ENCODE measurements around the gene SENP2.
"Not testable (repeated sequence)": the region's sequence is repeated elsewhere in the genome, so short reads cannot be mapped to it uniquely, and the experiment has no call there.

SENP2 gene

DNA sequence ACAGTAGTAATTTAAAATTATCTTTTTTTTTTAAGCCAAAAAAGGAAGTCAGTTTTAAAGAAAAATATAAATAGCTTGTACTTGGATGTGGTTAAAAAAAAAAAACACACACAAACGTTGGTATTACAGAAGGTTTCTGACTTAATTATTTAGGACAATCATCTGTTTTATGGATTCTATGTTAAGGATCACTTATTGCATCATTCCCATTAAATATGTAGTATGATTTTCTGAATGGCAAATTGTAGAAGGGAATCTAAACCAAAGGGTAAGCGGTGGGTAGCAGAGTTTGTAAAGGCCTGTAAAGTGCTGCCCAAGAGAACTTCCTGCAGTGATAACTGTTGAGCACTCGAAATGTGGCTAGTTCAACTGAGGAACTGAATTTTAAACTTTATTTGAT is 8.0 kb downstream of the SENP2 start:
- no peak for DNase-seq

DNA sequence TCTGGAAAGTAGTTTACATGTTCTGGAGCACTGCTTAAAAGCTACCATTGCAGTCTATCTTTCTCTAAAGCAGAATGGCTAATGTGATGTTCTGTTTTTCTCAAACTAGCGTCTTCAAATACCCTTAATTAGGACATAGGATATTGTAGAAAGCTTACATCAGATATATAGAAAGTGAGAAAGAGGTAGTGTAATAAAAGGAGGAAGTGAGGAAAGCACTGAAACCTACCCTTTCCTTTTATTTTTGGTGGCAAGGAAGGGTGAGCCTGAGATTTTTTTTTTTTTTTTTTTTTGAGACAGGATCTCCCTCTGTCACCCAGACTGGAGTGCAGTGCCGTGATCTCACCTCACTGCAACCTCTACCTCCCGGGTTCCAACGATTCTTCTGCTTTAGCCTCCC is 9.4 kb downstream of the SENP2 start:
- DNase-seq = no peak

DNA sequence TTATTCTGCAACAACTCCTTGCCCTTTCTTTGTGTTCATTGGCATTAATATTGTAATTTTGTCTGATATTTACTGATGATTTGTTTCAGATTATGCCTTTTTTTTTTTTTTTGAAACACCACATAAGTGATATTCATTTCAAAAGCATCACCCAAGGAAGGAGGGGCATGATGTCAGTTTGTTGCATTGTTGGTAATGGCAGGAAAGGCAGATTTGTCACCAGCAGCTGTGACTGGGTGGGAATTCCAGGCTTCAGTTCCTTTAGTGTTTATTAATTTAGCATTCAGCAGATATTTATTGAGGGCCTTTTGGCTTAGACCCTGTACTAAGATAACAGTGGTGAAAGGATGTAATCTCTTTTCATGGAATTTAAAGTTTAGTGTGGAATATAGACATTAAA is 19.5 kb downstream of the SENP2 start:
- DNase-seq = no peak

DNA sequence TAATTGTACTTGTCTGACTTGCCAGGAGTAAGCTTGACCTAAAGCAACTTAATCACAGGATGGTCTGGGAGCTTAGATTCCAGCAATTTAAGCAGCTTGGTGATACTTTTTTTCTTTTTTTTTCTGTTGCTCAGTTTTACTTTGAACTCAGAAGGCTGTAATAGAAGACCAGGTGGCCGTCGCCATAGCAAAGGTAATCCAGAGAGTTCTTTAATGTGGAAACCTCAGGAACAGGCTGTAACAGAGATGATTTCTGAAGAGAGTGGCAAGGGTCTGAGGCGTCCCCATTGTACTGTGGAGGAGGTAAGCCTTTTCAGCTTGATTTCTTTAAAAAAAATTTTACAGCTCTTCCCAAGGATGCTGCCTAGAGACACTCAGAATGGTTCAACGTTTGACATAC is 20.1 kb downstream of the SENP2 start:
- DNase-seq = no peak

DNA sequence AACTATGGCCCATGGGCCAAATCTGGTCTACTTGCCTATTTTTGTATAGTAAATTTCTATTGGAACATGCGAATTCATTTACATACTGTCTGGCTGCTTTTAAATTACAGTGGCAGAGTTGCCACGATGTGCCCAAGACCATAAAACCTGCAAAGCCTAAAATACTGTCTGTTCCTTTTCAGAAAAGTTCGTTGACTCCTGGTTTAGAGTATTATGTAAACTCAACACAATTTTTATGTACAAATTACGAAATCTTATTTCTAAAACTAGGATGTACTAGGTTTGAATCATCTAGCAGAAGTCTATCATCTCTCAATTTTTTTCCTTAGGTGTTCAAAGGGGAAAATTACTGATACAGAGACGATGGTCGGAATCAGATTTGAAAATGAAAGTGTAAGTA is 26.9 kb downstream of the SENP2 start:
- no peak for DNase-seq

DNA sequence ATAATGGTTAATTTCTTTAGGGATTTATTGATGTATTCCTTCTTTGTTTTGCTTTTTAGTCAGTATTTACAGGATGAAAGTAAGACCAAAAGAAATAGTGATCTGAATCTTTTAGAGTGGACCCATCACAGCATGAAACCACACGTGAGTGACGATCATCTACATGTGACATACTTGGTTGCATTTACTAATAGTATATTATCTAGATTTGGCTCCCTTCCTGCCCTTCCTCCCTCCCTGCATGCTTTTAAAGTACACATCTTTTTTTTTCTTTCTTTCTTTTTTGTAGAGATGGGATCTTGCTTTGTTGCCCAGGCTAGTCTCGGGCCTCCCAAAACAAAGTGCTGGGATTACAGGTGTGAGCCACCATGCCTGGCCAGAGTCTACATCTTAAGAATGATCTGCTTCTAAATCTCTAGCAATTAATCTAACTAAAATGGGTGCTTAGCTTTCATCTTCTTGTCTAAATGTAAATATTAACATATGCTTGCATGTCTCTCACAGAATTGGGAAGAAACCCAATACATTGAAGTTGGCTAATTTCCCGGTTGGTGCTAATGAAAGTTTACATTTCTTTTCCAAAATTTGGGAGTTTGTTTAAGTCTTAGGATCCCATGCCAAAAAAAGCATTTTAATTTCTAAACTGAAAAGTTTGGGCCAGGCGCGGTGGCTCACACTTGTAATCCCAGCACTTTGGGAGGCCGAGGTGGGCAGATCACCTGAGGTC is 38.0 kb downstream of the SENP2 start:
- no peak for DNase-seq

DNA sequence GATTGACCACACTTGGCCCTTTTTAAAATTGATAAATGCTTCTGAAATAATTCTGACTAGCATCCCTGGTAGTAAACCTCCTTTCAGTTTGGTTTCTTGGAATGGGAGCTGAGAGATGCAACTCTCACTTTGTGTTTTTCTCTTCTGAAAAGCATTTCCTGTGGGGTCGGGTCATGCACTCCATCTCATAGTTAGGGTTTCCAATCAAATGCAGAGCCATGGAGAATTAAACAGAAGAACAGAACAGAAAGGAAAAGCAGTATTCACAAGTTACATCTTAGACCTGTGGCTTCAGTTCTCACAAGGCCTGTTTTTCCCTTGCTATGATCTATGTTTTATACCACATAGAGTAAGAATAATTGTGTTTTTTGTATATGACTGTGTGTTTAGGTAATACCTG is 39.7 kb downstream of the SENP2 start:
- DNase-seq = no peak

DNA sequence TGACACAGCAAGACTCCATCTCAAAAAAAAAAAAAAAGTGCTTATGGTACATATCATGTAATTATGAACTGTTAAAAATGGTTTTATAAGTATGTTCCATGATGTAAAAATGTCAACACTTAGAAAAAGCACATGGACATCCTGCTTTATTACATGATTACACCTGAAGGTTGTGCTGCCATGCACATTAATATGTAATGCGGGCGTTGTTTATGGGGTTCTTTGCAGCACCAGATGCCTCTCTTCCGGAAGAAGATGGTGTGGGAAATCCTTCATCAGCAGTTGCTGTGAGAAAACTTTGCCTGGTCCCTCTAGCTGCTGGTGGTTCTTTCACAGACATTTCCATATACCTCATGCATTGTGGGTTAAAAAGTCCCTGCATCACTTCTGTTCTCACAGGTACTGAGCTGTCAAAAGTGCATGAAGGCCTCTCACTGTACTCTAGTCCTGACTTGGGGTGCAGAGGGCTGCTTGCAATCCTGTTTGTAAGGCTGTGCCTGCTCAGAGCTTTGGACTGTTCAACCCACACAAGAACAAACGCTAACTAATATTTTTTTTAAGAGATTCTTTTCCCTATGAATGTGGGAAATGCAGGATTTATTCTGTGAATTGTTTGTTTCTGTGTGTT is 43.6 kb downstream of the SENP2 start:
- DNase-seq = no peak

DNA sequence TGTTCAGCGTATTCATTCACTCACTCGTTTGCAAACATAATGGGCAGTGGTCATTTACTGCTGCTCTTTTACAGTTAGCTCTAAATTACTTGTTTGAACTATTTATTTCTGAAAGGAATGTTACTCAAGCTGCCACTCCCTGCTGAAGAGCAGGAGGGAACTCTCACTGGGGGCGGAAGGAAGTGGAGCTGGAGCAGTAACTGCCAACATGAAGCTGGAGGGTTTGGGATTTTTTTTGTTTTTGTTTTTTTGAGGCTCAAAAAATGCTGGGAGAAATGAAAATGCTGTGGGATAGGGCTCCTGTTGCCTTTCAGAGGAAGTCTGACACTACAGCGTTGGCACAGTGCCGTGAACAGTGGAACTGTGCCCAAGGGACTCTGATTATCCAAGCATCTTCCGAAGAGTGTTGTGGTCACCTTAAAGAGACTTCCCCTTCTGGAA is 44.1 kb downstream of the SENP2 start:
- DNase-seq = peak; percentile 31

DNA sequence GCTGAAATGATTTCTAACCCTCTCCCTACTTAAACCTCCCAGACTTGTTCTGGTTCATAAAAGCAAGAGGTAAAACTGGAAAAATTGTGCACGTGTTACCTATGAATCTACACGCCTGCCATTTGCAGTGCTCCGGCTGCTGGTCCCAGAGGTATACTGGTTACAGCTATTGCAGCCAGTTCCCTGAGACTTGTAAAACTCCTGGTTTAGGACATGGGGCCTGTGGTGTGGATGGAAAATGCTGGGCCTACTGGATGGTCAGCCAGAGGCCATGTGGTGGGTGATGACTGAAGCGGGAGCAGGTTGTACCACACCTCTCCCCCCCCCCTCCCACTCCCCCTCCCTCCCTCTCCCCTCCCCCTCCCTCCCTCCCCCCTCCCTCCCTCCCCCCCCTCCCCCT is 45.0 kb downstream of the SENP2 start:
- DNase-seq = no peak

DNA sequence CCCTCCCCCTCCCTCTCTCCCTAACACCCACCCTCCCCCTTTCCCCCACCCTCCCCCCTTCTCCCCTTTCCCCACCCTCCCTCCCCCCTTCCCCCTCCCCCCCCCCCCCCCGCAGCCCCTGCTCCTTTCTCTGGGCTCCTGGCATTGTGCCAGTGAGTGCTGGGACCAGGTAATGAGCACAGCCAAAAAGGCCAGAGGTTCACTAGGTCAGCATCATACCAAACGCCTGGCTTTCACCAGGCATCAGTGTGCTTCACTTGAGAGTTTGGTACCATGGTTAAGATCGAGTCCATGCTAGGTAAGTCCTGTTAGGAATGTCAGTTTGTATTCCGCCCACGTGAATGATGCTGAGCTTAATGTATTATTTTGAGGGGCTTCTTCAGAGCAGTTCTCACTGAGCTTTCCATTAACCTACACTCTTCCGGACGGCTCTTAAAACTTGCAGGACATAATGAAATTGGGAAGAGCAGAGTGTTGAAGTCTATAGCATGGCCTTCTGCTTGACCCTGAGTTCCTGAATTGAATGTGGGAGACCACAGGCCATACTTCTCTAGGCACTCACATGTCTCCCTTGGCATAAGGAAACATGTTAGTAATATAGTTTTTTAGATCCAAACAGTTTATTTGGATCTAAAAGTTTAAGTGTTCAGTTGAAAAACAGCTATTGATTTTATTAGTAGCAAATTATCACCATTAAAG is 45.6 kb downstream of the SENP2 start:
- no peak for DNase-seq

DNA sequence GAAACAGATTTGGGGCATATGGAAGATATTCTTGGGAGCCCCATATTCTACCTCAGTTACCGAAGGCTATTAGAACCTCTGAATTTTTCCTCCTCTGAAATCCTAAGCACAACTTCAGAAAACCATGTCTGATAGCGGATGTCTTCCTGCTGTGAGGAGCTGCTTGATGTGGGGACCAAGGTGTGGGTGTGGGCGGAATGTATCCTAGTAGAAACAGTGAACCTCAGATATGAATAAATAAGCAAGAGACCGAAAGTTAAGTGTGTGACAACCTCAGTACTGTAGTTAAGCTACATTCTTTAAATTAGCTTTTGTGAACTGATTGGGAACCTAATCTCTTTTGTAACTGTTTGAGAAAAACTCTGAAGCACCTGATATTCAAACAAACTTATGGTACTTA is 46.9 kb downstream of the SENP2 start:
- DNase-seq = no peak

DNA sequence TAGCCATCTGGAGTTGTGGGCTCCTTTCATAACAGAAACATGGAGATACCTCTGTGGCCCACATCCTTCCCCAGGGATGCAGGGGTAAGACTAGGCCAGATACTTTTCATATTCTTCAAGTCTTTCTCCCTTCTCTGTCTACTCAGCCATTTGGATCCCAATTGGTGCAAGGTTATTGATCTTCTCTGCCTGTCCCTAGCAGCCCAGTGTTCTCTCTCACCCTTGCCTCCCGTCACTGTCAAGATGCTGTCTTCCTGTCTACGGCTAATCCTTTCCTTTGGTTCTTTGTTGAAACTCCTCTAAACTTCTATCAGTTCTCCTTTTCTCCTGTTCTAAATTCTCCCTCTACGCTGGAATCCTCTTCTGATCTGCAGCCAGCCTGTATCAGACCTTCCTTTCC is 51.3 kb downstream of the SENP2 start:
- DNase-seq = no peak

DNA sequence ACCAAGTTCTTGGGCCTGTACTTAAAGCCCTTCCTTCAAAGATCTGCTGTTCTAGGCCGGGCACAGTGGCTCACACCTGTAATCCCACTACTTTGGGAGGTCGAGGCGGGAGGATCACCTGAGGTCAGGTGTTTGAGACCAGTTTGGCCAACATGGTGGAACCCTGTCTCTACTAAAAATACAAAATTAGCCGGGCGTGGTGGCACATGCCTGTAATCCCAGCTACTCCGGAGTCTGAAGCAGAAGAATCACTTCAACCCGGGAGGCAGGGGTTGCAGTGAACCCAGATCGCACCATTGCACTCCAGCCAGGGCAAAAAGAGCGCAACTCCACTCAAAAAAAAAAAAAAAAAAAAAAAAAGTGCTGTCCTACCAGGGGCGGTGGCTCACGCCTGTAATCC is 52.6 kb downstream of the SENP2 start:
- DNase-seq = not testable (repeated sequence)

DNA sequence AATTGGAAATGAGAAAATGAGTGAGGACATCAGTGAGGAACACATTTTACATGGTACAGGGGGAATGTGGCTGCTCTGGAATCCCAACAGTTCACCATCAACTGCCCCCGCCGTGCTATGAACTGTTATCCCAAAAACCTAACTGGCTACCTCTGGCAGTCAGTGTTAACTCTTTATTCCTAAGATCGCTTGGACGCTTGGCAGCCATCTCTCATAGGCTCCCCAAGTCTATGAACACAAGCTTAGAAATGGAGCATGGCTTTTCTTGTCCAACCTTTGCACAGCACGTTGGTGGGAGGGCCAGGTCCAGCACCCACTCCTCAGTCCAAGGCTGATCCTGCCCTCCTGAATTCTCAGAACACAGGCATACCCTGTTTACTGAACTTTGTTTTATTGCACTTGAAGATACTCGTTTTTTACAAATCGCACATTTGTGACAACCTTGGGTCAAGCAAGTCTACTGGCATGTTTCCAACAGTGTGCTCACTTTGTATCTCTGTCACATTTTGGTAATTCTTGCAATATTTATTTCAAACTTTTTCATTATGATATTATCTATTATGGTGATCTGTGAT is 53.6 kb downstream of the SENP2 start:
- DNase-seq = no peak

DNA sequence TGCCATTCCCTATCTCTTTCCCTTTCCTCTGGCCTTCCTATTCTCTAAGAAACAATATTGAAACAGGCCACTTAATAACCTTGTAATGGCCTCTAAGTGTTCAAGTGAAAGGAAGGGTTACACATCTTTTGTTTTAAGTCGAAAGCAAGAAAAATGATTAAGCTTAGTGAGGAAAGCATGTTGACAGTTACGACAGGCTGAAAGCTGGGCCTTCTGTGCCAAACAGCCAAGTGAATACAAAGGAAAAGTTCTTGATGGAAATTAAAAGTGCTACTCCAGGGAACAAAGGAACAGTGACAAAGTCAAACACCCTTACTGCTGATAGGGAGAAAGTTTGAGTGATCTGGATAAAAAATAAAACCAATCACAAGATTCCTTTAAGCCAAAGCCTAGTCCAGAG is 54.2 kb downstream of the SENP2 start:
- DNase-seq = no peak

DNA sequence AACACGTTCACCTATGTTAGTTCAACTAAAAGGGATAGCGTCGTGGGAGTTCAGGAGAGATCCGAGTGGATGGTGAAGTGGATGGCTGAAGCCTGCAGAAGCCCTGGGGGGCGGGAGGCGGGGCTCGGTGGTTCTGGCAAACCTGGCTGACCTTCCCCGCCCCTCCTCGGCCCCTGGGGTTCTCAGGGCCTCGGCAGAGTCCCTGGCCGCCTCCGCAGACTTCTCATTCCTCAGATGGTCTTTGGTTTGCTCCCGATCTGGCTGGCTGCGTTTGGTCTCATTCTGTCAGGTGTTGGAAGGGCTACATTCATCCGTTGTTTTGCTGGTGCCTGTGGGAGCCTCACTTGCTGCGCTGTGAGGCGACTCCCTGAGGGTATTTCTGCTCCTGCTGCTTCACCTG is 59.1 kb downstream of the SENP2 start:
- DNase-seq = not testable (repeated sequence)

DNA sequence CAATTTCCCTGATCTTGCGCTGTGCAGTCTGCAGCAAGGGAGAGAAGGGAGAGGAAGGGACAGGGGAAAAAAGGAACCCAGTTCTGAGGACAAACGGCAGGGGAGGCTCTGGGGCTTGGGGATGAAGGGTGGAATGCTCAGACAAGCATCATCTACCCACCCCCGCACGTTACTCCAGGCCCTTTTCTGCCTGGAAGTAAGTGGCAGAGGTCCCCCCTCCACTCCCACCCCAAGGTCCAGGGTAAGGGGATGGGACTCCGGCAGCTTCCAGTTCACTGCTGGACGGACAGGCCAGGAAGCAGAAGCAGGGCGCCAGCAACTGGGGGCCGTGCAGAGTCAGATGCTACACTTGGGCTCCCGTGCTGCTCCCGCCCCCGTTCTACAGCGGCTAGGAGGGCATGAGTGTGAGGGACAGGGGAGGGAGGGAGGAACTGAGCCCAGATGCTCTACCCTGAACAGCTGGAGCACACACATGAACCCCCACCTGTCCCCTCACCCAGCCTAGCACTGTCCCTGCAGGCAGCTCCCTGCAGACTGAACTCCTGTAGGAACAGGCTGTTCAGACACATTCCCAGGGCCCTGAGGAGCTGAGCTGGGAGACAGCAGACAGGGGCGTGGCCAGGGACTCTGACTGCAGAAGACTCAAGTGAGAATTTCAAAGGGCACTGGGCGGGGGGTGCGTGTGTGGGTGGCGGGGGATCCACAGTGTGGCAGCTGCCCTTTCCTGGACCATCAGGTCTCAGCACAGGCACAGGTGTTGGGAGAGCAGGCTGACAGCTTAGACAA is 59.7 kb downstream of the SENP2 start:
- no peak for DNase-seq

DNA sequence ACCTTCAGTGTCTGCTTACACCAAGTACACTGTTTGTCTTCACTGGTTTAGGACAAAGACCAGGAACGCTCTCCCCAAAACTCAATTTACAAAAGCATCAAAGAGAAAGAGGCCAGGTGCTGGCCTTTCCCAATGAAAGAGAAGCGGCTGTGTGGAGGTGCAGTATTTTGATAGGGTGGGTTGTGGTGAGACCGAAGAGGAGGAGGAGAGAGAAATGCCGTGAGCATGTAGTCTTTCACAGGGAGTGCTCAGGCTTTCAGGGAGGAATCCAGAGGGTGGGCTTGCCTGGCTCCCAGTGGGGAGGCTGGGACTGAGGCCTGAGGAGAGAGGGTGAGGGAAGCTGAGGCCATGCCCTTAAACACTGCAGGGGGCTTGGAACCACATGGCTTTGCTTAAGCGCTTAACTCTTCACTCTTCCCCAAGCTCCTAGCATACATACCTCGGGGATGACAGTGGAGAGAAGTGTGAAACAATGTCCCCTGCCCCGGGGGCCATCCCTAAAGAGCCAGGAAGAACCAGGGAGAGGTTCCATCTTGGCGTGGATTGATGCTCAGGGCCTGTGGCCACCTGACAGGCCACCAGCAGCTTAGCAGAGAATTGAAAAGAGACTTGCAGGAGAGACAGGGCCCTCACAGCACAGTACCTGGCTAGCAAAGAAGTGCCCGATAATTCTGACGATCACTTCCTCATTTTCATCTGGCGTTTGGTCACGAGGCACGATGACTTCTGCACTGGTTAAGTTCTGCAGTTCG is 60.5 kb downstream of the SENP2 start:
- no peak for DNase-seq

DNA sequence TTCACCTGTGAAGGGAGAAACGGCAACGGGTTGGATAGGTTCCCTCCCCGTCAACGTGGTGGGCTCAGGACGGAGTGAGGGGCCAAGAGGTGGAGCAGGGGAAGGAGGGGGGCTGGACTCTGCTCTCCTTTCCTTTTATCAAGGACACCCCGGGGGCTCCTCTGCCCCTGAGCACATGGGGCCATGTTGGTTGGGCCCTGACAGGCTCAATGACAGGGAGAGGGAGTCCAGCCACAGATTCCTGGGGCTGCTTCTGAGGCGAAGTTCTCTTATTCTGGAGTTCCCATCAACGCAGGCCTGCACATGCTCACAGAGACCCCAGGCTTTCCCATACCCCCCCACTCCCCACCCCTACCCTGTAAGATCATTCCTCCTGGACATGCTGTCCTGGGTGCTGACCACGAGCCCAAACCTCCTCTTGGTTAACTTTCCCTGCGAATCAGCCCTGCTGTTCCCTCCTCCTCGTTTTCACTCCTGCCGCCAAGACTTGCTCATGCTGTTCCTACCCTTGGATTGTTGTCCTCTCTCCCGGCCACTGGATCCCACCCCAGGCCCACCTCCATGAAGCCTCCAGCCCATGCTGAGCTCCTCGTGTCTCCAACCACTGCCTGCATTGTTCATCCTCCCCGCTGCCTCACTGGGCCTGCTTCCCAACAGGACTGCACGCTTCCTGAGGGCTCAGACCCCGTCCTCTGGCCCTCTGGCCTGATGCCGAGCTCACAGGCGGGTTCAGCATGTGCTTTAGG is 61.2 kb downstream of the SENP2 start:
- no peak for DNase-seq

DNA sequence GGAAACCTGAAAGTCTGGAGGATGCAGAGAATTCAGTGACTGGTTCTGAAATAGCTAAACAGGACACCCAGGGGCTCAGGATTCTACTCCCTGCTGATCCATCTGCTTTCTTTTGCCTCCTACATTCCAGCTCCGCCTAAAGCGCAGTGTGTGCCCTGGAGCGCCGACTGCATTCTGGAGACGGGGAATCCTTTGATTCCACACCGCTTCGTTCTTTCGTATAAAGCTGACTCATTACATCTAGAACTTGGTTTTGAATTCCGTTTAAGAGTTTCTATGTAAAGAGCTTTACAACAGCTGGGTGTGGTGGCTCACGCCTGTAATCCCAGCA is 61.8 kb downstream of the SENP2 start:
- DNase-seq = no peak

DNA sequence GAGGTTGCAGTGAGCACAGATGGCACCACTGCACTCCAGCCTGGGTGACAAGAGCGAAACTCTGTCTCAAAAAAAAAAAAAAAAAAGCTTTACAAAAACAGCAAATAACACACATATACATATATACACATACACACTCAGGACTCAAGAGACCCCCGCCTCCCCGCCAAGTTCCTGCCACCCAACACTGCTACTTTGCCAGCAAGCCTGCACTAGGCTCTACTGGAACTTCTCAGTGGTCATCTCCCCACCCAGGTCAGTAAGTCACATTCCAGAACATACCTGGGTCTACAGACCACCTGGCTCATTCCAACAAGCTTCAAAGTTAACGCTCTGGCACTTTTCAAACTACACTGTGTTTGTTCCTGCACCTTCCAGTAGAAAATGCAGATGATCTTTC is 62.3 kb downstream of the SENP2 start:
- no peak for DNase-seq
